Measurements from ENCODE around the gene TRIM10.
A peak's percentile ranks its signal among the peaks of the same experiment; 100 is the strongest.
"Not testable (repeated sequence)": the region's sequence is repeated elsewhere in the genome, so short reads cannot be mapped to it uniquely, and the experiment has no call there.

Gene TRIM10

DNA sequence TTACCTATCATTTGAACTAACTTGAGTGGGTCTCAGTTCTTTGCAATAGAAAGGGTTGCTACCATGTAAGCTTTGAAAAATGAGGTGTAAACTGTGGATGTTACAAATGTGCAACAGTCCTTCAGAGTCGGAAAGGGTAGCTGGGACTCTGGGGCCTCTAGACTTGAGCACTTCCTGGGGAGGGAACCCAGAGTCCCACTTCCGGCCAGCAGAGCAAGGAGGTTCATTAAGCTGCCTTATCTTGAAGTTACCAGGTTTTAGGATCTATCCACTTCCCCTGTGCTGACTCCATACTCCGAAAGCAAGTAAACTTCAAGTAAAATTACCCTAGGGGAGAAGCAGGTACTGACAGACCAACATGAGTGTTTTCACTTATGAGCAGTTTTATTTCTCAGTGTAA lies 9.4 kb downstream of the TRIM10 start:
- Mint-ChIP-seq H3K27ac (no peak overlapping the region), H3K4me1 (peaks cover 4% of the 10 kb centered on the region), H3K9me3 (no peaks in the 10 kb centered on the region), H3K4me3 (no peak overlapping the region), H3K36me3 (no peaks in the 10 kb centered on the region)
- no peak for DNase-seq (ENCODE audit: low spot score in 2 of 2)
- ATAC-seq: no peak

DNA sequence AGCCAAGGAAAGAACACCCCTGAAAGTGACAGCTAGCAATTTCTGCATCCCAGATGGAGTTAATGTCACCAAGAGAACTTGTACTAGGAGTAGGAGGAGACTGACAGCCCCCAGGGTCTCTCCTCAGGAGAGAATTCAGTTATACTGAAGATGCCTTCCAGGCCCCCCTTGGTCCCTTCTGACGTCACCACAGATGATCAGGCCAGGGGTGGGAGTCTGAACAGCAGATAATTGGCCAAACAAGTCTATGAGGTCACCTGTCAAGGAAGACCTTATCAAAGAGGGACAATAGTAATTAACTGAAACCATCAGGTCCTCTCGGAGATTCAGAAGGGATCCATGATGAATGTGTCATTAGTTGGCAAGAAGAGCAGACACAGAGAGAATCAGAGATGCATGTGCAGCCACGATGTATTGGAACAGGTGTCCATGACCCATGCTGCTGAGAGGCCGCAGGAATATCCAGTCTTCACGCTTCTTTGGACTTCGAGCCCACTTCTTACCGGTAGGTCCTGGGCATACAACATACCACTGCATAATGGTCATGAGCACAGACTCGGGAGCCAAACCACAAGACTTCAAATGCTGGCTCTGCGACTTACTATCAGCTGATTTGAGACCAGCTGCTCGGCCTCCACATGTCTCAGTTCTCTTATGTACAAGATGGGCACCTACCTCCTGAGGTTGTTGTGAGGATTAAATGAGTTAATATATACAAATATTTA lies 10.2 kb downstream of the TRIM10 start:
- H3K27ac Mint-ChIP-seq: no peak overlapping the region

DNA sequence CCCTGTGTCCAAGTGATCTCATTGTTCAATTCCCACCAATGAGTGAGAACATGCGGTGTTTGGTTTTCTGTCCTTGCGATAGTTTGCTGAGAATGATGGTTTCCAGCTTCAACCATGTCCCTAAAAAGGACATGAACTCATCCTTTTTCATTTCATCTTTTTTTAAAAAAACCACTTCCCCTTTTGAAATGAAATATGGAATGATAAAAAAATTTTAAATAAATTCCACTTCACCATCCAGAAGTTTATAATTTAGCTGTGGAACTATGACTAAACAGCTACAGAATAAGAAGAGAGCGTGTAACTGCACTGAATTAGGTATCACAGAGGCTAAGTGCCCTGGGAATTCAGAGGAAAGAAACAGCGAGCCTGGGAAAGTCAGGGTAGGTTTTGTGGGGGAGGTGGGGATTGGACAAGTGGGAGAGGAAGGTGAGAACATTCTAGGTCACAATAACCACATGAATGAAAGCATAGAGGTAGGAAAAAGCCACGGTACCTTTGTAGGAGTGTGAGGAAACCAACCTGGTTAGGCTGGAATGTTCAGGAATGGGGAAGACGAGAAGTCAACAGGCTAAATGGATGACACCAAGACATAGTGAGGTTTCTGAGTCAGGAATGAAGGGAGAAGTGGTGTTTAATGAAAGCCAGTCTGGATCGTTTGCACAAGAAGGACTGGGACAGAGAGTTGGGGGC lies 11.0 kb downstream of the TRIM10 start:
- H3K36me3 Mint-ChIP-seq: no peaks in the 10 kb centered on the region
- H3K9me3 Mint-ChIP-seq: no peaks in the 10 kb centered on the region
- no peak for DNase-seq (ENCODE audit: low spot score in 2 of 2)
- no peak overlapping the region for H3K4me3 Mint-ChIP-seq
- no peak overlapping the region for H3K27ac Mint-ChIP-seq
- no peak for ATAC-seq
- H3K4me1 Mint-ChIP-seq: peaks cover 4% of the 10 kb centered on the region

More for the DNA sequence above, 10.2 kb downstream of the TRIM10 start:
- H3K9me3 Mint-ChIP-seq: no peaks in the 10 kb centered on the region
- peaks cover 4% of the 10 kb centered on the region for H3K4me1 Mint-ChIP-seq
- DNase-seq (ENCODE audit: low spot score in 2 of 2) (no peak), ATAC-seq (no peak)
- no peaks in the 10 kb centered on the region for H3K36me3 Mint-ChIP-seq
- no peak overlapping the region for H3K4me3 Mint-ChIP-seq

DNA sequence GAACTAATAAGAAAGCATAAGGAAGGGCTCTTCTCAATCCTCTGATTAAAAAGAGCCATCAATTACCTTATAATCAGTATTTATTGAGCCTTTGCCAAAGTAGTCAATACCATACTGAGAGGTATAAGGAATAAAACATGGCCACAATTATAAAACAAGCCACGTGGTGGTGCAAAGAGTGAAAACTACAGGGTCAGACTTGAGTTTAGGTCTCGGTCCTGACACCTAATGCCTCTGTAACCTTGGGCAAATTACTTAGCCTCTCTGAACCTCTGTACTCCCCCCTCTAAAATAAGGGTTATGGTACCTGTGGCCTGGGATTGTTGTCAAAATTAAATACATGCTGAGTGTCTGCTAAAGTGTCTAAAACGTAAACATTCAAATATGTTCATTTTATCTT lies 11.8 kb downstream of the TRIM10 start:
- H3K27ac Mint-ChIP-seq: no peak overlapping the region
- H3K9me3 Mint-ChIP-seq: no peaks in the 10 kb centered on the region
- no peak for DNase-seq (ENCODE audit: low spot score in 2 of 2)
- no peak for ATAC-seq
- peaks cover 4% of the 10 kb centered on the region for H3K4me1 Mint-ChIP-seq
- no peaks in the 10 kb centered on the region for H3K36me3 Mint-ChIP-seq
- no peak overlapping the region for H3K4me3 Mint-ChIP-seq

DNA sequence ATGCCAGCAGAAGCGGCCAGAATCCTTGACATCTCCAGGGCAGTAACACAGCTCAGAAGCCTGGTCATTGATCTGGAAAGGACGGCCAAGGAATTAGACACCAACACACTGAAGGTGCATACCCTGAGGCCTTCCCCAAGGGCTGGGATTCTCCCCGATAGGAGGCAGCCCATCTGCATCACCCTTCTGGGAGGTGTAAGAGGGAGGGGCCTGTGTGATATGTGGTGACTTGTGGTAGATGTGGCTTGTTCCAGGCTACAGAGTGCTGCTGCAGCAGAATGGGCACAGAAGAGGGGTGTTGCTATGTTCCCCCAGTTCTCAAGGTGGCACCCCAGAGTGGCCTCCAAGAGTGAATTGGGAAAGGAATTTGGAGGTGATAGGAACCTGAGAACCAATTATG lies 13.9 kb downstream of the TRIM10 start:
- no peak for ATAC-seq
- no peak for DNase-seq (ENCODE audit: low spot score in 2 of 2)
- Mint-ChIP-seq H3K27ac (no peak overlapping the region), H3K4me1 (peaks cover 4% of the 10 kb centered on the region), H3K9me3 (no peaks in the 10 kb centered on the region), H3K4me3 (no peak overlapping the region), H3K36me3 (no peaks in the 10 kb centered on the region)

DNA sequence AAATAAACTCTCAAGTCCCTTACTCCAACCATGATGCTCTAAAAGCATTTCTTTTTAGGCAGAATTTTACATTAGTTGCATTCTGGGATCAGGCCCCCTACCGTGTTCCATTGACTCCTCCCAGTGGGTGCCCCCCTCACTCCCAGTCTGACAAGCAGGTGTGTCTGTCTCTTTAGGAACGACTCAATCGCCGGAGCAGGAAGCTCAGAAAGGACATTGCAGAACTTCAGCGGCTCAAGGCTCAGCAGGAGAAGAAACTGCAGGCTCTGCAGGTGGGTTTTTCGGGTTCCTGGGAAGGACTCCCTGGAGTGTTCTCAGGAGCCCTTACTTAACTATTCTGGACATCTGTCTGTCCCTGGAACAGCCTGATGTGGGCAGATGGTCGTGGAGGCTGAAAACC lies 15.2 kb downstream of the TRIM10 start:
- no peak overlapping the region for H3K27ac Mint-ChIP-seq
- no peaks in the 10 kb centered on the region for H3K9me3 Mint-ChIP-seq
- H3K4me1 Mint-ChIP-seq: peaks cover 4% of the 10 kb centered on the region
- DNase-seq (ENCODE audit: low spot score in 2 of 2) (no peak), ATAC-seq (no peak)
- H3K4me3 Mint-ChIP-seq: no peak overlapping the region
- H3K36me3 Mint-ChIP-seq: no peaks in the 10 kb centered on the region

DNA sequence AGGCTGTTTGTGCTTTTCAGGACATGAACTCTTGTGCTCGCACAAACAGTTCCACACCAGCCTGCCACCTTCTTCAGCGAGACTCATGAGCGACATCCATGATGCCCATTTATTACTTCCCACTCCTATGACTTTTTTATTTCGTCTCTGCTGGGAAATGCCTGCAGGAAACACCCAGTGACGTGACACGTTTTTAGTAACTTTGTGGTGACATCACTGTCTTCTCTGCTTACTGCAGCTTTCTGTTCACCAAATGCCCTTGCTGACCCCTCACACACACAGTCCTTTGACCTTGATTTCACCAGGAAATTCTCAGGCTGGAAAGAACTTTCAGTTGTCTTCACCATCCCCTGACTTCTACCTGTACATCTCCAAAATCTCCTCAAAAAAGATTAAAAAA lies 16.2 kb downstream of the TRIM10 start:
- Mint-ChIP-seq H3K36me3 (no peaks in the 10 kb centered on the region), H3K27ac (no peak overlapping the region), H3K9me3 (no peaks in the 10 kb centered on the region), H3K4me1 (peaks cover 4% of the 10 kb centered on the region), H3K4me3 (no peak overlapping the region)
- no peak for DNase-seq (ENCODE audit: low spot score in 2 of 2)
- ATAC-seq: no peak

DNA sequence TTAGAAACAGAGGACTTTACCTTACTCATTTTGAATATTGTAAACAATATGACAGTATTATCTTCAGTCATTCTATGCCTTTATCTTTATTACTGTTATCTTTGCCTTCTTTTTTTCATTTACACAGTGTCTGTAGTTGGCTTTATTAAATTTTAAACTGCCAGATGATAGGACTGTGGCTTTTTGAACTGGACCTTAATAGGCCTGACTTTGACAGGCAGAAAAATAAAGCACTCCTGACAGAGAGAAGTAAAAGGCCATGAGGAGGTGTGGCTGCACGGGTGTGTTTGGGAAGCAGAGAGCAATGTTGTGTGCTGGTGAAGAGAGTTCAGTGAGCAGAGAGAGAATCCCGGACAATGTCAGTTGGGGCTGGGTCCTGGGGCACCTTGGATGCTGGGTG lies 17.2 kb downstream of the TRIM10 start:
- Mint-ChIP-seq H3K4me3 (no peak overlapping the region), H3K36me3 (no peaks in the 10 kb centered on the region), H3K4me1 (peaks cover 4% of the 10 kb centered on the region), H3K27ac (no peak overlapping the region), H3K9me3 (no peaks in the 10 kb centered on the region)
- no peak for DNase-seq (ENCODE audit: low spot score in 2 of 2)
- ATAC-seq: no peak

DNA sequence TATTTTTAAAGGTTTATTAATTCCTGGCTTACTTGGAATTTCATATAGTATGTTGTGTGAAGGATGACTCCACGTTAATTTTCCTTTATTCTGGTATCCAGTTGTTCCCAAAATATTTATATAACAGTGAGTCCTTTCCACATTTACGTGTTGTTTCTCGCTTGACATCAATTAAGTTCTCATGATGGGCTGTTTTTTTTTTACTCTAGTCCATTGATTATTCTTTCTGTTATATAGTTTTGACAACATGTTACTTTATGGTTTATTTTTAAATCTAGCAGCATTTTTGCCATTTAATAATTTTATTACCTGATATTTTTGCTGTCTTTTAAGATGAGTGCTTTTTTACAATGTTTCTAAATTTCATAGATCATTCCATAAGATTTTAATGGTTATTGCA lies 18.3 kb downstream of the TRIM10 start:
- Mint-ChIP-seq H3K9me3 (no peaks in the 10 kb centered on the region), H3K4me3 (no peak overlapping the region), H3K36me3 (no peaks in the 10 kb centered on the region), H3K27ac (no peak overlapping the region), H3K4me1 (peaks cover under 1% of the 10 kb centered on the region)
- no peak for ATAC-seq
- no peak for DNase-seq (ENCODE audit: low spot score in 2 of 2)

DNA sequence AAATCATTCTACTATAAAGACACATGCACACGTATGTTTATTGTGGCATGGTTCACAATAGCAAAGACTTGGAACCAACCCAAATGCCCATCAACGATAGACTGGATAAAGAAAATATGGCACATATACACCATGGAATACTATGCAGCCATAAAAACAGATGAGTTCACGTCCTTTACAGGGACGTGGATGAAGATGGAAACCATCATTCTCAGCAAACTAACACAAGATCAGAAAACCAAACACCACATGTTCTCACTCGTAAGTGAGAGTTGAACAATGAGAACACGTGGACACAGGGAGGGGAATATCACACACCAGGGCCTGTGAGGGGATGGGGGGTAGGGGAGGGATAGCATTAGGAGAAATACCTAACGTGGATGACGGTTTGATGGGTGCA lies 20.8 kb downstream of the TRIM10 start:
- H3K27ac Mint-ChIP-seq; DNase-seq (ENCODE audit: low spot score in 2 of 2); H3K9me3 Mint-ChIP-seq; H3K36me3 Mint-ChIP-seq; ATAC-seq; H3K4me1 Mint-ChIP-seq; H3K4me3 Mint-ChIP-seq: not testable (repeated sequence)

DNA sequence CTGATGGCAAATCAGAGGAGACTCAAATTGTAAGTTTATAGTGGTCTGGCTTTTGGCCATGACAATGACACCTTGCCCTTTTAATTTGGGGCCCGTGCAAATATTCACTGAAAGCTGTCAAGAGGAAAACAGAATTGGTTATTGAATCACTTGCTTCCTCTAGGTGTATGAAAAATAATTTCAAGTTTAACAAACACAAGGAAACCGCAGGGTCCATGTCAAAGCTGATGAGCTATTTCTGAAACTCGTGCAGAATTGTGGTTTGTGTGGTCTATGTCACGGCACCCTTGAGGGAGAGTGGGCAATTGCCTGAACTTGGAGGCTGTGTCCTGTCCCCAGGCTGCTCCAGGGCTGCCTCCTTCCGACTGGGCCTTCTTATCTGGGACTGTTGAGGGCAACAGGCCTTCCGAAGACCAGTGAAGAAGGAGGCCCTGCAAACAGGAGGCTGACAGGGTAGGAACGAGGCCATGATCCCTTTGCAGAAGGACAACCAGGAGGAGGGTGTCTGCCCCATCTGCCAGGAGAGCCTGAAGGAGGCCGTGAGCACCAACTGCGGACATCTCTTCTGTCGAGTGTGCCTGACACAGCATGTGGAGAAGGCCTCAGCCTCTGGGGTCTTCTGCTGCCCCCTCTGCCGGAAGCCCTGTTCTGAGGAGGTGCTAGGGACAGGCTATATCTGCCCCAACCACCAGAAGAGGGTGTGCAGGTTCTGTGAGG lies 24.3 kb downstream of the TRIM10 start:
- Mint-ChIP-seq H3K4me3 (no peak overlapping the region), H3K4me1 (no peaks in the 10 kb centered on the region), H3K36me3 (no peaks in the 10 kb centered on the region), H3K9me3 (no peaks in the 10 kb centered on the region), H3K27ac (no peak overlapping the region)
- DNase-seq (ENCODE audit: low spot score in 2 of 2): no peak
- peak; percentile 43 for ATAC-seq

DNA sequence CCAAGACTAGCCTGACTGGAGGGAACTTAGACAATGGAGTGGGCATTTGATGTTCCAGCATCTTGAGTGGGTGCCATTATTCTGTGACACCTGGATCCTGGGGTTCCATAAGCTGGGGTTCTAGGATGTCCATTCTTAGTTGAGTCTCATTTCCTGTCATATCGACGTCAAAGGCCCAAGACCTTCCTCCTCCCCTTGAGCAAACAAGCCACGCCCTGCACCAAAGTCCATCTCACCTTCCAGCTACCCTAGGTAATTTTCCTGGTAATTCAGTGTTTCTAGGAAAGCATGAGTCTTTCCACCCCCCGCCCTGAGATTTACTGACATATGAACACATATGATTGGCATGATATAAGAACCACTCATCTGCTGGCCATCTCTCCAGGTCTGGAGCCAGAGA lies 25.3 kb downstream of the TRIM10 start, which contains the start of gene TRIM40:
TRIM40 (plus strand) TSS at position 384 of the 400 bp plus-strand sequence. CDS start 897 bp downstream, outside the sequence.
- Mint-ChIP-seq H3K4me3 (no peak within 1 kb of the TSS), H3K9me3 (no peaks in the 10 kb centered on the region), H3K36me3 (no peaks in the 10 kb centered on the region), H3K4me1 (peaks cover 5% of the 10 kb centered on the region), H3K27ac (no peak within 1 kb of the TSS)
- DNase-seq (ENCODE audit: low spot score in 2 of 2) (no peak), ATAC-seq (no peak)

DNA sequence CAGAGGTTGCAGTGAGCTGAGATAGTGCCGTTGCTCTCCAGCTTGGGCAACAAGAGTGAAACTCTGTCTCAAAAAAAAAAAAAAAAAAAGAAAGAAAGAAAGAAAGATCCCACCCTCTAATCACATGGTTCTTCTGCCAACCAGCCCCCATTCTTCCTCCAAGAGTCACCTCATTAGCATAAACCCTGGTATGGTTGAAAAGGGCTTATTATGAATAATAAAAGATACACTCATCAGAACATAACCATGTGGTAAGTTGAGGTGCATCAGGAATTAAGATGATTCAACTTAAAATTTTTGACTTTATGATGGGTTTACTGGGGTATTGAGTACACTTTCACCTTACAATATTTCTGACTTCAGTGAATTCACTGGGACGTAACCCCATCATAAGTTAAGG lies 25.9 kb downstream of the TRIM10 start:
- Mint-ChIP-seq H3K27ac (no peak overlapping the region), H3K36me3 (no peaks in the 10 kb centered on the region), H3K4me3 (no peak overlapping the region), H3K4me1 (peaks cover 7% of the 10 kb centered on the region), H3K9me3 (no peaks in the 10 kb centered on the region)
- ATAC-seq (no peak), DNase-seq (ENCODE audit: low spot score in 2 of 2) (no peak)

DNA sequence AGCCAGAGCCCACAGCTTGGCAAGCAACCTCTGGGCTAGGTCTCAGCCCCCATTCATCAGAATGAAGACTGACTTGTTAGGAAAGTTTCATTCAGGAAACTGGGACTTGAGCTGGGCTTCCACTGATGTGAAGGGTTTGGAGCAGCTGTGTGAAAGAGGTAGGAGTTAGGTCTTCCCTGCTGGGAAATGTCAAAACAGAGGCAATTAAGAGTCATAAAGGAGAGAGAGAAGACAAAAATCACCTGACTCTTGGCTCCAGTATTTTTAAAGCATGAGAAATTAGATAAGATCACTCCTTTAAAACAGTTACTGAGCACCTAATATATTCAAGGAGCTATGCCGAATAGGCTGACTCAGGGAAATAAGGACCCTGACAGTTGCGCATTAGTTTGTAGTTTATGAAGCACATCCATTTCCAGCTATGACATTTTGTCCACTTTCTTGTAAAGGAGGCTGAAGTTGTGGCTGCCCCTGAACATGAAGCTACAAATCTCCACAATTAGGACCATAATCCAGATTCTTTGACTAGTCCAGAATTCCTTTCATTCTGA lies 29.0 kb downstream of the TRIM10 start:
- ATAC-seq: no peak
- H3K4me3 Mint-ChIP-seq: no peak overlapping the region

More for the DNA sequence above, 29.0 kb downstream of the TRIM10 start:
- Mint-ChIP-seq H3K9me3 (no peaks in the 10 kb centered on the region), H3K27ac (no peak overlapping the region), H3K4me1 (peaks cover 11% of the 10 kb centered on the region), H3K36me3 (no peaks in the 10 kb centered on the region)
- no peak for DNase-seq (ENCODE audit: low spot score in 2 of 2)
